Peyer's patch (tissue), 4 donors: Measurements from ENCODE around the gene ABCA13. TPM values are rescaled to one million over a fixed set of nuclear protein-coding genes. Genes with fewer than 3 reads are reported as not detected.

Experiments
- DNase-seq, 3 donors: peaks; one replicate each; pipeline ENCODE4 v3.0.0-alpha.2; 2017 to 2019
- H3K27ac ChIP-seq, 4 donors: fragments of 200-600 bp; sonication (generic); one replicate each; pipeline ENCODE4 v1.5.1; 2016 to 2019
- H3K27me3 ChIP-seq, 2 donors: fragments of 200-600 bp; sonication (generic); one replicate each; pipeline ENCODE4 v1.5.1; 2019
- H3K36me3 ChIP-seq, 3 donors: fragments of 200-600 bp; sonication (generic); one replicate each; pipeline ENCODE4 v1.5.1; 2016 to 2019
- H3K4me1 ChIP-seq, 4 donors: fragments of 200-600 bp; sonication (generic); one replicate each; pipeline ENCODE4 v1.5.1; 2016 to 2019
- H3K4me3 ChIP-seq, 4 donors: fragments of 200-600 bp; sonication (generic); 1 replicate in 3 of 4; 2 replicates in 1 of 4; pipeline ENCODE4 v1.5.1; 2016 to 2019; ENCODE audit warnings: mild to moderate bottlenecking in 1 of 4
- H3K9me3 ChIP-seq, 4 donors: fragments of 200-600 bp; sonication (generic); one replicate each; pipeline ENCODE4 v1.5.1; 2016 to 2019; ENCODE audit warnings: mild to moderate bottlenecking in 1 of 4
- CTCF ChIP-seq, 6 experiments: fragments of 450-650 bp in 4 of 6; fragments of 200-600 bp in 2 of 6; sonication (generic) in 1 of 6; IDR thresholded peaks; one replicate each; pipeline ENCODE4 v1.5.1; 2017 to 2019; ENCODE audit warnings: antibody characterized with exemption in 6 of 6, mild to moderate bottlenecking in 3 of 6, moderate library complexity in 1 of 6
- POLR2A ChIP-seq, 2 donors: fragments of 450-650 bp; IDR thresholded peaks; one replicate each; pipeline ENCODE4 v1.5.1; 2017; ENCODE audit warnings: antibody characterized with exemption in 2 of 2, mild to moderate bottlenecking in 2 of 2, moderate library complexity in 2 of 2
- total RNA-seq, 4 donors: library from RNA; depleted of rRNA; stranded (reverse); fragments of >200 nt; gene quantifications; one replicate each; pipeline ENCODE4 v1.1.0, GENCODE V29; 2016

The ABCA13 gene
- total RNA-seq, 4 donors from 2014 or later = 0.53 to 2.7 (median 1.7) TPM

GRCh38 chr7:48416327-48416908, 245.2 kb downstream of the ABCA13 start:
- no peak for TF ChIP-seq CTCF (IDR thresholded peaks at IDR 0.05)
- DNase-seq = no peak
- H3K27me3 ChIP-seq = no peaks in the 10 kb centered on the region
- no peak overlapping the region for H3K4me3 ChIP-seq
- H3K9me3 ChIP-seq = no peaks in the 10 kb centered on the region
- no peak overlapping the region for H3K27ac ChIP-seq
- H3K36me3 ChIP-seq = no peaks in the 10 kb centered on the region
- H3K4me1 ChIP-seq = no peaks in the 10 kb centered on the region

DNA sequence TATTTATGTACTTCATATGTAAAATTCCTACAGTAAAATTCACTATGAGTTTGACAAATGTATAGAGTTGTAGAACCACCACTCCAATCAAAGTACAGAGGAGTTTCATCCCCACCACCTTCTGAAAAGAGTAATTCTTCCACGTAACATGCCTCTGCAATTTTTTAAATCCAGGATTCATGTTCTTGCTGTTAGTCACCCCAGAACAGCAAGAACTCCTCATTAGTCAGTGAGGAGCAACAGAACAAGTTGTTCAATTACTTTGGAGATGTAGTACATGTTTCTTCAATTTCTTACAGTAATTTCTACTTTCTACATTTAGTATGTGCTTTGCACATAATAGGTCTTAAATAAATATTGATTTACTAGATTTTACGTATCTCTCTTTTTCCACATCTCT, 248.1 kb downstream of the ABCA13 start:
- DNase-seq = no peak
- Histone ChIP-seq H3K27me3 (no peaks in the 10 kb centered on the region), H3K4me3 (no peak overlapping the region), H3K27ac (no peak overlapping the region), H3K4me1 (no peaks in the 10 kb centered on the region), H3K36me3 (no peaks in the 10 kb centered on the region), H3K9me3 (no peaks in the 10 kb centered on the region)
- TF ChIP-seq POLR2A (IDR thresholded peaks at IDR 0.05) (no peak), CTCF (IDR thresholded peaks at IDR 0.05) (no peak)

GRCh38 chr7:48420206-48420605, 248.9 kb downstream of the ABCA13 start:
- DNase-seq = no peak
- no peaks in the 10 kb centered on the region for H3K9me3 ChIP-seq
- no peaks in the 10 kb centered on the region for H3K27me3 ChIP-seq
- no peak overlapping the region for H3K4me3 ChIP-seq
- TF ChIP-seq POLR2A (IDR thresholded peaks at IDR 0.05) (no peak), CTCF (IDR thresholded peaks at IDR 0.05) (no peak)
- no peaks in the 10 kb centered on the region for H3K4me1 ChIP-seq
- no peak overlapping the region for H3K27ac ChIP-seq
- no peaks in the 10 kb centered on the region for H3K36me3 ChIP-seq

DNA sequence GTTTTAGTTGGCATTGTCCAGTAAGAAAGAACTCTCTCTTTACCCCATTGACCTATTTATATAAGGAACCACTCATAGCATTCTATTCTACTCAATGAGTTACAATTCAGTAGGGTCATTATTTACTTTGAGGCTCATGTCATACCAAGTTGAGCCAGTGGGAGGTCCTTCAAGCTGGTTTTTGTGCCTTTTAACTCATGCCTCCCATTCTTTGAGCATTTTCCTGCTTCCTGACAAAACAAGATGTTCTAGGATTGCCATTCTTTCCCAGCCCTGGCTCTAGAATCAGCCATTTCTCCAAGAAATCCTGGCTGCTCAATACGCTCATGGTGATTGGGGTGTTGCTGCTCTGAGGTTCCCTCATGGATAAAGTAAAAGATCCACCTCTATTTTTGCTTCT, 250.1 kb downstream of the ABCA13 start:
- no peak for TF ChIP-seq POLR2A (IDR thresholded peaks at IDR 0.05)
- no peak for TF ChIP-seq CTCF (IDR thresholded peaks at IDR 0.05)
- no peak overlapping the region for H3K4me3 ChIP-seq
- H3K36me3 ChIP-seq = no peaks in the 10 kb centered on the region
- H3K9me3 ChIP-seq = no peaks in the 10 kb centered on the region
- H3K27me3 ChIP-seq = no peaks in the 10 kb centered on the region
- DNase-seq = no peak
- no peaks in the 10 kb centered on the region for H3K4me1 ChIP-seq
- H3K27ac ChIP-seq = no peak overlapping the region

GRCh38 chr7:48424731-48425130, 253.5 kb downstream of the ABCA13 start:
- H3K9me3 ChIP-seq = no peaks in the 10 kb centered on the region
- H3K27me3 ChIP-seq = no peaks in the 10 kb centered on the region
- TF ChIP-seq CTCF (IDR thresholded peaks at IDR 0.05) = peak in 1 of 6 experiments; percentile 11
- no peak for TF ChIP-seq POLR2A (IDR thresholded peaks at IDR 0.05)
- no peaks in the 10 kb centered on the region for H3K36me3 ChIP-seq
- no peak overlapping the region for H3K27ac ChIP-seq
- no peak overlapping the region for H3K4me3 ChIP-seq
- DNase-seq = no peak
- H3K4me1 ChIP-seq = no peaks in the 10 kb centered on the region
